Measurements from ENCODE around the gene IFNL2.
"Not testable (repeated sequence)": the region's sequence is repeated elsewhere in the genome, so short reads cannot be mapped to it uniquely, and the experiment has no call there.

The IFNL2 gene

DNA sequence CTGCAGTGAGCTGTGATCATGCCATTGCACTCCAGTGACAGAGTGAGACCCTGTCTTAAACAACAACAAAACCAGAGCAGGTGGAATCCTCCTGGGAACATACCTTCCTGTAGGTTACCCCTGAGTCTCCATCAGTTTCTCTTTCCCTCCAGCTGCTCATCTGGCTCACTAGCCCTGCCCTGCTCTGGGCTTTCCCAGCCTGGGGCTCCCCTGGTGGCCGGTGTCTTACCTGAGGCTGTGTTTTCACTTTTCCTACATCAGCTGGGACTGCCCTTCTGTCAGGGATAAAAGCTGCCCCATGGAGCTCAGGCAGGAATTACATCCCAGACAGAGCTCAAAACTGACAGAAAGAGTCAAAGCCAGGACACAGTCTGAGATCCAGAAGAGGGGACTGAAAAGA, at the start of gene IFNL2:
Gene IFNL2, plus strand, starts transcription at position 312 of the 400 bp plus-strand sequence. CDS start 173 bp downstream, outside the sequence.
- not testable (repeated sequence) for DNase-seq

- not testable (repeated sequence) for DNase-seq
Observed at GRCh38 chr19:39219108-39219507, 49.1 kb upstream of the IFNL2 start.

- DNase-seq, result no peak
Observed at GRCh38 chr19:39223703-39224279, 44.4 kb upstream of the IFNL2 start.

- DNase-seq, result no peak
Observed at GRCh38 chr19:39224910-39225309, 43.3 kb upstream of the IFNL2 start.

GRCh38 chr19:39230096-39230764, 38.0 kb upstream of the IFNL2 start:
- no peak for DNase-seq

DNA sequence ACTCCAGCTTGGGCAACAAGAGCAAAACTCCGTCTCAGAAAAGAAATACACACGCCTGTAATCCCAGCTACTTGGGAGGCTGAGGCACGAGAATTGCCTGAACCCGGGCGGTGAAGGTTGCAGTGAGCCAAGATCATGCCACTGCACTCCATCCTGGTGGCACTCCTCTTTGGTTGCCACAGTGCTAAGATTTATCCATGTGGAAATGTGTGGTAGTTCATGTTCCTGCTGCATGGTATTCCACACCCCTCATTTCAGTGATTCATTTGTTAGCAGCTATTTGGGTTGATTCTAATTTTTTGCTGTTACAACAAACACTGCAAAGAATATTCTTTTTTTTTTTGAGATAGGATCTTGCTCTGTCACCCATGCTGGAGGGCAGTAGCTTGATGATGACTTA, 35.5 kb upstream of the IFNL2 start:
- DNase-seq, result no peak

GRCh38 chr19:39236527-39236926, 31.7 kb upstream of the IFNL2 start:
- no peak for DNase-seq

- no peak for DNase-seq
Observed at GRCh38 chr19:39237200-39238184, 30.7 kb upstream of the IFNL2 start.

GRCh38 chr19:39238209-39238608, 30.0 kb upstream of the IFNL2 start:
- DNase-seq, result no peak

GRCh38 chr19:39238944-39239343, 29.3 kb upstream of the IFNL2 start:
- DNase-seq, result no peak

GRCh38 chr19:39240421-39240820, 27.8 kb upstream of the IFNL2 start:
- no peak for DNase-seq

DNA sequence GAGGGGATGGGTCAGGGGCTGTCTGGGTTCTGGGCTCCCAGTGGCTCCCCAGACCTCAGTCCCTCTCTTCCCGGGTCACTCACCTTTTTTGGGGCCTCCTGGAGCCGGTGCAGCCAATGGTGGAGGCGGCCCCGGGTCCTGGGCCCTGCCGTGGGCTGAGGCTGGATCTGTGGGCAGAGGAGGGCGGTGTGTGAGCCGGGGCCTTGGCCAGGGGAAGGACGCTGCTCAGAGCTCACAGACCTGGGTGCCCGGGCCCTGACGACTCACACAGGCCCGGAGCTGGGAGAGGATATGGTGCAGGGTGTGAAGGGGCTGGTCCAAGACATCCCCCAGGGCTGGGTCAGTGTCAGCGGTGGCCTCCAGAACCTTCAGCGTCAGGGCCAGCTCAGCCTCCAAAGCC, 24.5 kb upstream of the IFNL2 start:
- not testable (repeated sequence) for DNase-seq

GRCh38 chr19:39244410-39245100, 23.6 kb upstream of the IFNL2 start, which contains the start of gene IFNL3:
IFNL3 (minus strand) TSS chr19:39245006; CDS start chr19:39244967, 39 bp downstream.
- DNase-seq, result not testable (repeated sequence)

- DNase-seq, result not testable (repeated sequence)
Observed at GRCh38 chr19:39245166-39245565, 23.0 kb upstream of the IFNL2 start.

- DNase-seq, result no peak
Observed at GRCh38 chr19:39246951-39247669, 21.1 kb upstream of the IFNL2 start.

- DNase-seq, result no peak
Observed at GRCh38 chr19:39247701-39248664, 20.2 kb upstream of the IFNL2 start.

GRCh38 chr19:39248806-39249205, 19.4 kb upstream of the IFNL2 start, which contains the start of gene IFNL4:
IFNL4 (minus strand) TSS chr19:39248856.
- DNase-seq, result no peak

- no peak for DNase-seq
Observed at GRCh38 chr19:39251081-39251480, 17.1 kb upstream of the IFNL2 start.

- DNase-seq, result no peak
Observed at GRCh38 chr19:39251846-39252245, 16.4 kb upstream of the IFNL2 start.

DNA sequence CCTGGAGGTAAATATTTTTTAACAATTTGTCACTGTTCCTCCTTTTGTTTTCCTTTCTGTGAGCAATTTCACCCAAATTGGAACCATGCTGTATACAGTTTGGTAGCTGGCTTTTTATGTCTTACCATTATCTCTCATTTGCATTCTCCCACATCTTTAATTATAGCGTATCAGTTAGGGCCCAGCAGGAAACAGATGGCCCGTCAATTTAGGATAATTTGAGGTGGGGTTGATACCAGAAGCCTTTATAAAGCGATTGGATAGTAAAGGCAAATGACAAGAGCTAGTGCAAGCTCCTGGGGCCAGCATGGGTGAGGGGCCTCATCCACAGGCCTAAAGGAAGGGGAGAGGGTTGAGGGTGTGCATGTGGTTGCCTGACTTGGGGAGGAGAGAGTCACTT, 15.7 kb upstream of the IFNL2 start:
- no peak for DNase-seq

Measured in NCI-H1694 treated with DMSO at 0.1 percent for 48 hours (cell line).